ENCODE data around the gene VEGFD.

Gene VEGFD, protein sequence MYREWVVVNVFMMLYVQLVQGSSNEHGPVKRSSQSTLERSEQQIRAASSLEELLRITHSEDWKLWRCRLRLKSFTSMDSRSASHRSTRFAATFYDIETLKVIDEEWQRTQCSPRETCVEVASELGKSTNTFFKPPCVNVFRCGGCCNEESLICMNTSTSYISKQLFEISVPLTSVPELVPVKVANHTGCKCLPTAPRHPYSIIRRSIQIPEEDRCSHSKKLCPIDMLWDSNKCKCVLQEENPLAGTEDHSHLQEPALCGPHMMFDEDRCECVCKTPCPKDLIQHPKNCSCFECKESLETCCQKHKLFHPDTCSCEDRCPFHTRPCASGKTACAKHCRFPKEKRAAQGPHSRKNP

DNA sequence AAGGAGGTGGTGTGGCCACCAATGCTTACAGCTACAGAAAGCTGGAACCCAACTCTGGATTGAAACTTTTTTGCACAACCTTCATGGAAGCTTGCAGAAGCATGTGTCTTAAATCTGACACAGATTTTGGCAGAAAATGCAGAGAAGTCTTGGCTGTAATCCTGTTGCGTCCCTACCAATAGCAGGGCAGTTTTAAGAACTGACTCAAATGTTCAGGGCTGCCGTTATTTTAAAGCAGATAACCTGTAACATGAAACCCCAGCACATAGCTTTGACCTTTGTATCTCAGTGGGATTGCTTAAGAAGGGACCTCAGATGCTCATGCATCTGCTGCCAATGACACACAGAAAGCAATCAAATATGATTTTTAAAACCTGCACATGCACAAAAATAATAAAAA, at the start of gene VEGFD:
Gene VEGFD, minus strand, starts transcription at position 110 of the 400 bp plus-strand sequence. CDS start 467 bp downstream, outside the sequence.
- DNase-seq: no peak

DNA sequence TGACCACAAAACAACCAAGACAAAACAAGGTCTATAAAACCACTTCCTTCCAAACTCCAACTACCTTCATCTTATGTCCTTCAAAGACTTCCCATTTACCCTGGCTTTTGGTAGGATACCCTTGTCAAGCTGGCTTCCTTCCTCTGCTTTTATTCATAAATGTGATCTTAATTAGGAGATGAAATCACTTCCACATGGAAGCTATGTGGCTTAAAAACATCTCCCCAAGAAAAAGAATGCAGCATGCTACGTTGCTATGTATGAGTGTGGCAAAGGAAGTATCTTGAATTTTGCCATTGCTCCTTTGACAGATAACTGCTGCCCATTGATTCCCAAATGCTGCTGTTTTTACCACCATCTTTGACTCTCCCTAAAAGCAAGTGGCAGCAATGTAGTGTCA, 46.4 kb upstream of the VEGFD start:
- no peak for DNase-seq

DNA sequence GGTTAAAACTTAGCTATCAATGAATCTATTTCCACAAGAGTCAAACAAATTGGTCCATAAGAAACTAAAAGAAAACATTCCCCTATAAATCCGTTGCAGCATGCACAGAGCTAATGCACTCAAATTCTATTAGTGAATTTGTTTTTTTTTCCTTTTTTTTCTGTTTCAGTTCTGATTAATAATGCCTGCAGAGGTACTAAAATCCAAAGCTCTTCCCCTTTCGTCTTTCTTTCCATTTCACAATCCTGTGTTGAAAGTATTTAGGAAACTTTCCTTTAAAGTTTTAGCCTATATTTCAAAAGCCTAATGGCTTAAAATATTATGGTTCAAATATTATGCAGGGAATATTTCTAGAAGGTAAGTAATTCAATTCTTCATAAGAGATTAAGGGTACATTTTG, 45.9 kb upstream of the VEGFD start:
- no peak for DNase-seq

DNA sequence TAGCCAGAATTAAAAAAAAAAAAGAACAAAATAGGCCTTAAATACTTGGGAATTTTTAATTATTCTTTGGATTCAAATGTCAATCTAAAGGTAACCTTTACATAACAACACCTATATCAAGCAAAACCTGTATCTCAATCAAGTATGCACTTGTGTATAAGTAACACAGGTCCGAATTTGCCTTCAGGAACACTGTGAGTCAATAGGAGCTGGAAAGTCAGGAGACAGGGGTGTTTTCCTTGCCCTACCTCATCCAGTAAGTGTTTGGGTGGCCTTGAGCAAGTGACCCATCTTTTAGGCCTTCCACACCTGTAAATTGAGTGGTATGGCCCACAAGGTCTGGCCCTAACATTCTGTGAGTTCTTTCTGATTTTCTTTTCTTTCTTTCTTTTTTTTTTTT, 40.8 kb upstream of the VEGFD start:
- no peak for DNase-seq

DNA sequence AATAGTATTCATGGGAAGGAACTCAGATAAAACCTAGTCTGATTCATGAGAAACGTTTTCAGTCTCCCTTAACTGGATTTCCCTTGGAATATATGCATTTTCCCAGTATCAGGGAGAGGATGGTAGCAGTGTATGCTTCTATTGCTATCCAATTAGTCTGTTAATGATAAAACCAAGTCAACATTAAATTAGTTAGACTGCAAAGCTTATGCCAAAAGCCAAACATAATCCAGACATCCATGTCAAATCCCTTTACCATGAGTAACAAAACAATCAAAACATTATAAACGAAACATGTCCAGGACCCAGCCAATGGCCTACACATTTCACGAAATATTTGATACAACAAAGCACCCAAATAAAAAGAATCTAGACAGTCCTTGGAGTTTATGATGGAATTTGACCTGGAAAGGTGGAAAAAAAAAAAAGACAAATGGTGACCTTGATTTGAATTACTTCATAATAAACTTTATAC, 34.5 kb upstream of the VEGFD start:
- DNase-seq: no peak

DNA sequence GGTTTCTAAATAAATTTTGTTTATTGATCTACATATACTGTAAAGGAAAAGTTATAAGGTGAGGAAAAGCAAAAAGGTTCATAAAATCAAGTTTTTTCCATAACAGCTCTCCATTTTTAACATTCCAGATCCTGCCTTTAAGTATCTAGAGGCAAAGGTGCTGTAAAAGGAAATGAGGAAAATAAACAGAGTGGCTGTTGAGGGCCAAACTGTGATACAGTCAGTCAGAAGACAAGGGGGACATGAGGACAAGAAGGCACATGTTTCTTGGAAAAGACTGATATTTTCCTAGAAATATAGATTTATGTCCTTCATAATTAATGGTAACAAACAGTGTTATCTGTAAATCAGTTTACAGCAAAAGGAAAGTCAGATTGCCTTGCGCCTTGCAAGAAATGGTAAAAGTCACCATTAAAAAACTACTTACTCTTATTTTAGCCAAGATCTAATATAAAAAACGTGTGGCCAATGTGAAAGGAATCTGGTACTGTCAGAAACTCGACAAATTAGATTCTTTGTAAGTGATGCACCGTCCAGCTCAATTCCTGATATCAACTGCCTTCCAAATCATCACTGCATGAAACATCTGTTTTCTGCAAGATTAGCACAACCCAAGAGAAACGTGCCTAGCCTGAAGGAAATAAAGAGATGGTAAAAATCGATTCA, 34.0 kb upstream of the VEGFD start:
- DNase-seq: no peak

DNA sequence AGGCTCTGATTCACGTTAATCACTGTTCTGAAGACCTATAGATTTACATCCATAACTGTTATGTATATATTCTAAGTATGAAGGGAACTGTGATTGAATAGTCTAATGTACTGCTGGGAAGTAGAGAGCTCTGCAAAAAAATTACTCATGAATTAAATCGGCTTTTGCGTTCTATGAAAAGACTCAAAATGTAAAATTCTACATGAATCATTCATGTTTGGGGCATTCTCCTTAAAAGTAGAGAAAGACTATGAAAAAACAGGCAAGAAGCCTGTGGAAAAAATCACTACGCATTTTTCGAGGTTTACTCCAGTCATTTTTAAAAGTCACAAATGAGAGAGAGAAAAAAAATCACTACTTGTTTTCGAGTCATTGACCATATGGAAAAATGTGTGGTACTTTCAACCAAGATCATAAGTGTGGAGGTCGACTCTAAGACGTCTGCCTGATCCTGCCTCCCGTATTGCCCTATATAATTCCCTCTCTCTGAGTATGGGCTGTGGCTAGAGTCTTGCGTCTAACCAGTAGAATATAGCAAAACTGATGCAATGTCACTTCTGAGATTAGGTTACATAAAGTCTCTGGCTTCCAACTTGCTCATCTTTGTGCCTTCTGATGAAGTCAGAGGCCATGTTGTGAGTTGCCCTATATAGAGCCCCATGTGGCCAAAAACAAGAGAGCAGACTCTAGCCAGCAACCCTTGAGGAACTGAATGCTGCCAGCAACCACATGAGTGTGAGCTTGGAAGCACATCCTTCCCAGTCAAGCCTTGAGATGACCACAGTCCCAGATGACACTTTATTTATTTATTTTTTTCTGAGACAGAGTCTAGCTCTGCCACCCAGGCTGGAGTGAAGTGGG, 32.1 kb upstream of the VEGFD start:
- DNase-seq: no peak

DNA sequence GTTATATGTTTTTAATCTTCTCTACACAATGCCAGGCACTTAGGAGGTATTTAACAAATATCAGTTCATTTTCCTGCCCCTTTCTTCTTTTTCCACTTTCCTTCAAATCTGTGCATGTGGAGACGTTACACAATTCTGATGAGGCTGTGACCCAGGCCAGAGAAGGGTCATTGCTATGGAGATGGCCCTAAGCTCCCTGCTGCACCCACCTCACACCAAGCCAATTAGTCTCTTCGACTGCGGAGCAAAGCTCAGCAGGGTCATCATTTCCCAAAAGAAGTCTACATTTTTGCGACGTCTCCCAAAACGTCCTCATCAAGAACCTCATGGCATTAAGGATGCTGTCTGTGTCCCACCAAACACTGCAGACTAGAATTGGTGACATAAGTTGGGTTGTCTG, 28.9 kb upstream of the VEGFD start:
- no peak for DNase-seq

DNA sequence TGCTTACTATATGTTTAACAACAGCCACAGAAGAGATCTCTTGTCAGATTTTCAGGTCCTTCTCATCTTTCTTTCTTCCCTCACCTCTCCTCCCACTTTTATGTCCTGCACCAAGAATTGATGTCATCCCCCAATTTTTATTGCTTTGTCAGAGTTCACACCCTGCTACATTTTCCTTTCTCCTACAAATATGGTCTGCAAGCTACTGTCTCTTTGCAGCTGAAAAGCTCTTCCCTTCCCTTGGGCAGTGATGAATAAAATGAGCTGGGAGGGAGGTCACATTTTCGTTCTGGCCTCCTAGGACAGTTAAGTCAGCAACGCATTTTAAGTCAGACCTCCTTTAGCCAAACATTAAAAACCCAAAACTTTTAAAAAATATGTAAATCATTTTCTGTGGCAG, 26.7 kb upstream of the VEGFD start:
- no peak for DNase-seq

DNA sequence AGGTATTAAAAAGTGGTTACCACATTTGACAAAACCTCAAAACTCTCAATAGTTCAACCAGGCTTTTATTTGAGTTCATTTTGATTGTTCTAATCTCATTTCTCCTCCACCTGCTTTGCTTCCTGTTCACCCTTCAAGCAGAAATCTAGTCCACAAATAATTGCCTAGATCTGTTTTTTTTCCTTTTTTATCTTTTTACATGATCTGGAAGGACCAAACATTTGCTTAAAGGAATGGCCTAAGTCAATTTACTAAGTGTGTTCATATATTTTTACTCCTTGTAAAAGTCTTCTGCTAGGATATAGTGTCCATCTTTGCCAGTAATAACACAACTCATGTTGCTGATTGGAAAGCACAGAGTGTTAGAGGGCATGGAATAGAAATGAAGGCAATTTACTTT, 26.2 kb upstream of the VEGFD start:
- no peak for DNase-seq

DNA sequence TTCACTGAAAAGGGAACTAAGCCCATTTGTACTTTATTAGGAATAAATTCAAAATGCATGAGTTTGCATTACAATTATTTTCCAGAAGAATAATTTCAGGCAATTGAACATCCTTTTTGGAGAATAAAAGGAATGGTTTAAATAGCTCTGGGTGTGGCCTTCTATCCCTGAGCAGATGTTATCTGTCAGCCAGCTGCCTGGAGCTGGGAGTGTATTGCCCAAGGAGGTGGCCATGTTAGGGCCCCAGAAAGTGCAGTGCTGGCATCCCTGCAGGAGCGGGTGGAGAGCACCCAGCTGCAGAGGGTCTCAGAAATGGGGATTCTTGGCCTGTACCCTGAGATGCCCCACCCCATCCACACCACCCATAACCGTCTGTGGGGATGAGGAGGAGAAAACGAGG, 21.6 kb upstream of the VEGFD start:
- DNase-seq: no peak

DNA sequence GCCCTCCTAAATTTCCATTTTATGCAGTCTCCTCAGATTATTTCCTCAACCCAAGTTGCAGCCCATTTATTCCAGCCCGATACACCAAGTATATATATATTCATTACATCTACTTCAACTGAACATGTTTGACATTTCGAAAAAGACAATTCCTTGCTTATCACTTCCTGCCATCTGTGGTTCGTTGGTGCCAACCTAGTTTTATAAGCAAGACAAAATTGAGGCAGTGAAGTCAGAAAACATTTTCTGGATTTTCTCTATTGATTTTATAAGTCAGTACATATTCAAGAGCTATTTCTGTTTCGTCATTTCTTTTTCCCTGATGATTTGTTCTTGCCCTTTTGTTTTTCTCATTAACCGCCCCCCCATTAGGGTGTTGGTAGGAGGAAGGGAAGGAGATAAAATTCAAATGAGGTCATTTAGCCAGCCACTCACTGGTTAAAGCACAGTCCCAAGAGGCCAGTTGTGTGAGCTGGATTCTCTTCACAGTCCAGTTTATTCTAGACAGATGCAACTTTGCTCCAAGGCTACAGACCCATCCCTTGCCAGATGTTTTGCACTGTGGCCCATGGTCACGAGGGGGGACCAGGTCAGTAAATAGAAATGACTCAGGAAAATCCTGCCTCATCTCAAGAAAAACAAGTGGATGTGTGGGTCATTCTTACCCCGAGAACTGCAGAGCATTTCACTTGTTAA, 20.3 kb upstream of the VEGFD start:
- DNase-seq: no peak

DNA sequence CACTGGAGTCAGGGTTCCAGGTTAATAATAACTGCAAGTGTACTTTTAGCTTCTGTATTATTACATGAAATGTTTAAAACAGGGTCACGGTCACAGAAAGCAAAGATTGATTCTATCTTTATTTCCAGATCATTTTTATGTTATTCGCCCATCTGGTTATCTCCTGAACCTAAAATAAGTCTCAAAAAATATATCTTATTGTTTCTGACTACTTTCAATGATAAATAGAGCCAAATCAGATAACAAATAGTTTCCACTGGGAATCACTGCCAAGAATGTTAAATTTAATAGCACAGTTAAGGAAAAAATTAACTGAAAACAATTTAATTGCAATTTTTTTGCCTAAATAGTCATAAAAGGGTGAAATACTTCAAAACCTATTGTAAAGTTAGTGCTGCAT, 17.2 kb upstream of the VEGFD start:
- no peak for DNase-seq

DNA sequence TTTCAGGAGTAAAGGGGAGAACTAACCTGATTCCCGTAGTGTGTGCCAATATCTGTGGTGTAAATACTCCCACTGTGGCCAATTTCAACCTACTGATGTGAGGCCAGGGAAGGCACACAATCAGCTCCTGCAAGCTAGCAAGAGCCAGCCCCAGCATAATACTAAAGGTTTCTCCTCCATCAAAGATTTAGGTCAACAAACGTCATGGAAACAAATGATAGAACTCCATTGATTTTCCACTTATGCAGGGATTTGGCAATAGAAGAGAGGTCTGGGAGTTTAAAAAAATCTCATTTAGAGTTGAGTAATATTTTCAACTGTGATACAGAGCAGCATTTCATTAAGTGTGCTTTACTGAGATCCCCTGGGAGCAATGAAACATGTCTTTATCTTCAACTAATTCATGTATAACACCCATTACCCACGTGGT, 15.8 kb upstream of the VEGFD start:
- no peak for DNase-seq

DNA sequence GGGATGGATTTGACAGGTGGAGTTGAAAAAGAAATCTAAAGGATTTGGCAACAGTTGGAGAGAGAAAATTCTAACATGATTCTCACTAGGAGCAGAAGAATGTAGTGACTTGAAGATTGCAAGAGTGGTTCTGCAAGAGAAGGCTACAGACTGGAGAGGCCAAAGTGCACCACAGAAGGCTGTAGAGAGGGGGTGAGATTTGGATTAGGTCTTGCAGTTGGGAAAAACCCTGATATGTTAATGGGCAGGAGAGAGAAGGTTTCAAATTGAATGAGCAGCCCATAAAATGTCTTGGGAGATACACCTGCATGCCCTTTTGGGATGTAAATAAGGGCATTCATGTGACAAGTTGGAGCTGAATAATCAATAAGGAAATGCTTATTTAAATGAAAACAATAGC, 14.7 kb upstream of the VEGFD start:
- no peak for DNase-seq

DNA sequence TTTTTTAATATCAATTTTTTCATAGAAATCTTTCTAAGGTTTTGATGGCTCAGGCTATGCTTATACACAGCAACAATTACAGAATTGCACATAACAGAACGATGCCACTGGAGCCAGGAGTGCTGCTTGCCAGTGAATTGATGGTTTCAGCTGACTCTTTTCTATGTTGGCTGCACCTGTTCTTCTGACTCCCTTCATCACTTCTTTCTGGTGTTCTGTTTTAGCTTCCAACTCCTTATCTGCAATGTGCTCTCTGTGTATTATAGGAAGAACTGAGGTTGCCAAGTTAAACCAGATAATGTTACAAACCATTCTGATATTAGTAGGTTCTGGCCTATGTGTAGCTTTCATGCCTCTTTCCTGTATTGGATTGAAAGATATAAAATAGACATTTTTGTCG, 11.6 kb upstream of the VEGFD start:
- no peak for DNase-seq

DNA sequence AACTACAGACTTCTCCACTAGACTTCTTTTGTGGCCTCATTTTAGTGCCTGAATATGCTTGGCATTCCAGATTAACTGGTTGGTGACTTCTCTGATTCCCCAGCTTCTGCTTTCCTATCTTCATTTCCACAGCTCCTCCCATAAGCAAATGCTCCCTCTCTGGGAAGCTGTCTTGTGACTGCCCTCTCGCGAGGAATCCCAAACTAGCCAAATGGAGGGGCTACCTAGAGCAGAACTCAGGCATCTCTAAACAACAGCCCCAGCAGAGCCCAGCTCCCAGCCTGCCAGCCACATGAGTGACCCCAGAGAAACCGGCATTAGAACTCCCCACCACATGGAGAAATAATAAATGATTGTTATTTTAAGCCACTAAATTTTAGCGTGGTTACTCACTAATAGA, 7.6 kb upstream of the VEGFD start:
- no peak for DNase-seq

DNA sequence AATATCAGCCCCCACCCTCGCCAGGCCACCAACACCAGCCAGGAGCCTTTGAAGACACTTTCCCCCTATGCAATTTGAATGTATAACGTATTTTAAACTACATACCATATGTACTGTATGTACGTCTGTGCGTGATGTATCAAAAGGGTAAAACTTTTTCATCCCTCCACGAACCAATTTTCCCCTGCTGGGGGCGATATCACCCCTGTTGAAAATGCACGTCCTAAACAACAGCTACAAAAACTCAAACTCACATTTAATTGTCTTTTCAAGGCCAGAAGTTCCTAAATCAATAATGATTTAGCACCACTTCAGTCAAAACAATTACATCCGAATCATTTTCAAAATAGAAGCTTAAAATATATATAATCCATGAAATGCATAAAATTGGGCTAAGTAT, 1.4 kb downstream of the VEGFD start:
- no peak for DNase-seq

DNA sequence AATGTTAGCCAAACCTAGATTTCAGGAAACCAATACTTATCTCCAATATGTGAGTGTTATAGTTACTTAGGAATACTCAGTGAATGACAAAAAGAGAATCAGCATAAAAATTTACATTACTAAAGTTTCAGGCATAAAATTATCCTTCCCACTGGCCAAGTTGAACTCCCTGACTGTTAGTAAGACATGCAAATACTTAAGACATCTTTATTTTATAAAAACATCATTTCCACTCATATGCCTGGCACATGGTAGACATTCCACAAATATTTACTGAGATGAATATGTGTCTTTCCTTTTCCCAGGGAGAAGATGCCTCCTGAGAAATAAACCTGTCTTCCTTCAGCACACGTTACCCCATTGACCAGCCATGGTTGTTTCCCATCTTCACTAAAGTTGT, 7.3 kb downstream of the VEGFD start:
- DNase-seq: no peak

DNA sequence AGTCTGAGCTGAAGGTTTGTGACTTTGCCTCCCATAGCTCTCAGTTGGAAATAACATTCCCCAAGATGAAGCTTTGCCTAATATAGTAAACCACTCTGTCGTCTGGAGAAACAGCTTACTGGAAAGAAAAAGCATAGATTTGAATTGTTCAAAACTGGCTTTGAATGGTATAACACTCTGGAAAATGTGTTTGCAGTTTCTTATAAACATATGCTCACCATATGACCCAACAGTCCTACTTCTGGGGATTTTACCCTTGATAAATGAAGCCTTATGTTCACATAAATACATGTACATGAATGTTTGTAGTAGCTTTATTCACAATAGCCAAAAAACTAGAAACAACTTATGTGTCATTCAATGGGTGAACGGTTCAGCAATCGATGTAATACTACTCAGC, 10.2 kb downstream of the VEGFD start:
- DNase-seq: no peak

DNA sequence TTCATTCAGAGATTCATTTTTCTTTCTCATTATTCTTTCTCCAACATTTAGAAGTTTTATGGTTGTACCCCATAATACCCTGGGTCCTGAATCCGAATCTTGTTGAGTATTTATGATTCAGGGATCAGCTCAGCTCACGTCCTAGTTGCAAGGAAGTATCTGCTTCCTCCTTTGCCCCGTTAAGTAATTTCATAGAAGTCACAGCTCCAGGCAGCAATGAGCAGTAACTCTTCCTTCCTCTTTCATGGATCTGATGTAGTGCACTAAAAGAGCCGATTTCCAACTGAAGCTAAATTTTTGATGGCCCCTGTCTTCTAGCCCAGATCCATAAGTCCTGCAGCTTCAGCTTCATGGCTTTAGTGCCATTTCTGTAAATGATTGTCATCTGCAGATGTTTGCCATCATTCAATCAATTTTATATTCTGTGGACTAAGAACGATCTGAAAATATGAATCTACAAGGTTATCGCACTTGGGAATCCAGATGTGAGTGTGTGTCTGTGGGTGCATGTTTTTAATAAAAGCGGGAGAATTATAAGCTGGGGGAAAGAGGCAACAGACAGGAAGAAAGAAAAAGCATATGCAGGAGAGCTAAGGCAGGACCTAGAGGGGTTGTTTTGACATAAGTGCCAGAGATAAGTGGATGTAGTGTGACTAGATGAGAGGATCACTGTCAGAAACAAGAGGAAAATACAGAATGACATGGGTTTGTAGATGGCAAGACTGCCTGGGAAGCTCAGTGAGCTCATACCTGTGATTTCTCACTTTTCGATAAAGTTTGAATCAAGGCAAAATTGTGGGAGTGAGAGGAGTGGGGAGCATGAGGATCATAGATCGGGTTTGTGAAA, 17.5 kb downstream of the VEGFD start:
- no peak for DNase-seq

DNA sequence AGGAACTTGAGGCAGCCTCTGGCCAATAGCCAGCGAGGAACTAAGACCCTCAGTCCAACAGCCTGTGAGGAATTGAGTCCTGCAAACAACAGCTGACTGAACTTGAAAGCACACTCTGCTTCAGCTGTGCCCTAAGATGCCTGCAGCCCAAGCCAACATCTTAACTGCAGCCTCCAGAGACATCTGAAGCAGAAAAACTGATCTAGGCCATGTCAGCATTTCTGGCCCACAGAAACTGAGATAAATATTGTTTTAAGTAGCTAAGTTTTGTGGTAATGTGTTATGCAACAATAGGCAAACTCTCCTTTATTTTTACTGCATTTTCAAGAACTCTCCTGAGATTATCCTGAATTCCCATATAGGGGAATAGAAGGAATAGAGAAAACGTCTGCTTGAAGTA, 24.5 kb downstream of the VEGFD start:
- DNase-seq: no peak
